Smooth muscle cell (in vitro differentiated cells): ENCODE results near the gene LEKR1. TPM values are rescaled to one million over a fixed set of nuclear protein-coding genes. Genes with fewer than 3 reads are reported as not detected.

ENCODE experiments used
- DNase-seq: peaks from one replicate; lab custom pipeline; 2025; ENCODE audit not compliant: unreplicated experiment; lab: John Stamatoyannopoulos, UW
- H2AFZ ChIP-seq: fragments of 200-600 bp; sonication (generic); 2 replicates; pipeline ENCODE4 v1.6.0; 2016; ENCODE audit warnings: antibody characterized with exemption, low read depth, mild to moderate bottlenecking
- H3F3A ChIP-seq: fragments of 200-600 bp; sonication (generic); 2 replicates; pipeline ENCODE4 v1.6.0; 2017; ENCODE audit warnings: antibody characterized with exemption, low read depth
- H3K27ac ChIP-seq: fragments of 200-600 bp; sonication (generic); 2 replicates; pipeline ENCODE4 v1.5.1; 2016; ENCODE audit warnings: low read depth, mild to moderate bottlenecking
- H3K27me3 ChIP-seq: fragments of 200-600 bp; sonication (generic); 2 replicates; pipeline ENCODE4 v1.6.1; 2016; ENCODE audit warnings: low read depth, mild to moderate bottlenecking
- H3K36me3 ChIP-seq: fragments of 200-600 bp; sonication (generic); 2 replicates; pipeline ENCODE4 v1.5.1; 2016; ENCODE audit warnings: low read depth
- H3K4me1 ChIP-seq: fragments of 200-600 bp; sonication (generic); 2 replicates; pipeline ENCODE4 v1.5.1; 2016; ENCODE audit warnings: low read depth
- H3K4me2 ChIP-seq: fragments of 200-600 bp; sonication (generic); 2 replicates; pipeline ENCODE4 v1.6.0; 2016; ENCODE audit warnings: mild to moderate bottlenecking
- H3K4me3 ChIP-seq: fragments of 200-600 bp; sonication (generic); 2 replicates; pipeline ENCODE4 v1.5.1; 2016; ENCODE audit warnings: mild to moderate bottlenecking
- H3K79me2 ChIP-seq: fragments of 200-600 bp; sonication (generic); 2 replicates; pipeline ENCODE4 v1.6.0; 2016; ENCODE audit warnings: low read depth, mild to moderate bottlenecking
- H3K9ac ChIP-seq: fragments of 200-600 bp; sonication (generic); 2 replicates; pipeline ENCODE4 v1.6.0; 2016; ENCODE audit warnings: low read depth
- H3K9me3 ChIP-seq: fragments of 200-600 bp; sonication (generic); replicated peaks from 2 replicates; pipeline ENCODE4 v1.5.1; 2016; ENCODE audit warnings: low read depth
- H4K20me1 ChIP-seq: fragments of 200-600 bp; sonication (generic); 2 replicates; pipeline ENCODE4 v1.6.0; 2016; ENCODE audit warnings: low read depth
- WGBS: methylation state at CpG from one replicate; pipeline ENCODE4 v1.1.7; 2016; ENCODE audit warnings: low lambda C conversion rate; 5-methylcytosine and 5-hydroxymethylcytosine counted together
- polyA plus RNA-seq: library from polyadenylated mRNA; unstranded; fragments of >200 nt; fragmentation: Nextera tagmentation; extraction: Ambion mirVana; gene quantifications from 2 replicates; pipeline ENCODE4 v1.2.1, GENCODE V29; 2016
- total RNA-seq: library from RNA; depleted of rRNA; stranded (reverse); fragments of >200 nt; gene quantifications from 2 replicates; pipeline ENCODE4 v1.2.3, GENCODE V29; 2014
- TF ChIP-seq, protein P1 (sequence below): fragments of 200-600 bp; sonication (generic); IDR thresholded peaks from 2 replicates; pipeline ENCODE4 v1.5.1; 2017; ENCODE audit warnings: borderline replicate concordance, mild to moderate bottlenecking, antibody characterized with exemption; ENCODE audit not compliant: insufficient read depth, poor library complexity, severe bottlenecking

The LEKR1 gene
- total and polyA plus RNA-seq, 2 experiments from 2014 or later, result 1.3 to 2.3 TPM

DNA sequence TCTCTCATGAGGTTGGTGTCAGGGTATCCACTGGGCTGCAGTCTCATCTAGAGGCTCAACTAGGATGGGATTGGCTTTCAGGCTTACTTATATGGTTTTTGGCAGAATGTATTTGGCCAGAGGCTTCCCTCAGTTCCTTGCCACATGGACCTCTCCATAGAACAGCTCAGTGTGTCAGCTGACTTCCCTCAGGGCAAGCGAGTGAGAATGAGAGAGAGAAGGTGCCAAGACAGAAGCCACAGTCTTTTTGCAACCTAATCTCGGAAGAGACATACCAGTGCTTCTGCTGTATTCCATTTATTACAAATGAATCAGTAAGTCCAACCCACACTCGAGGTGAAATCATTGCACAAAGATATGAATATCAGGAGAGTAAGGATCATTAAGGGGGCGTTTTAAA is 204.6 kb downstream of the LEKR1 start:
- Histone ChIP-seq H3K4me2 (no peak overlapping the region), H3K9ac (no peak overlapping the region), H3K4me3 (no peak overlapping the region), H3K4me1 (peaks cover 6% of the 10 kb centered on the region), H3K9me3 (no peaks in the 10 kb centered on the region), H3K79me2 (no peaks in the 10 kb centered on the region), H3F3A (no peaks in the 10 kb centered on the region), H4K20me1 (no peaks in the 10 kb centered on the region), H2AFZ (no peak overlapping the region), H3K27ac (no peak overlapping the region), H3K27me3 (no peaks in the 10 kb centered on the region), H3K36me3 (no peaks in the 10 kb centered on the region)
- no peak for DNase-seq
- WGBS, result 89% methylated on average over 4 of the region's 4 CpGs
- TF ChIP-seq, protein P1, sequence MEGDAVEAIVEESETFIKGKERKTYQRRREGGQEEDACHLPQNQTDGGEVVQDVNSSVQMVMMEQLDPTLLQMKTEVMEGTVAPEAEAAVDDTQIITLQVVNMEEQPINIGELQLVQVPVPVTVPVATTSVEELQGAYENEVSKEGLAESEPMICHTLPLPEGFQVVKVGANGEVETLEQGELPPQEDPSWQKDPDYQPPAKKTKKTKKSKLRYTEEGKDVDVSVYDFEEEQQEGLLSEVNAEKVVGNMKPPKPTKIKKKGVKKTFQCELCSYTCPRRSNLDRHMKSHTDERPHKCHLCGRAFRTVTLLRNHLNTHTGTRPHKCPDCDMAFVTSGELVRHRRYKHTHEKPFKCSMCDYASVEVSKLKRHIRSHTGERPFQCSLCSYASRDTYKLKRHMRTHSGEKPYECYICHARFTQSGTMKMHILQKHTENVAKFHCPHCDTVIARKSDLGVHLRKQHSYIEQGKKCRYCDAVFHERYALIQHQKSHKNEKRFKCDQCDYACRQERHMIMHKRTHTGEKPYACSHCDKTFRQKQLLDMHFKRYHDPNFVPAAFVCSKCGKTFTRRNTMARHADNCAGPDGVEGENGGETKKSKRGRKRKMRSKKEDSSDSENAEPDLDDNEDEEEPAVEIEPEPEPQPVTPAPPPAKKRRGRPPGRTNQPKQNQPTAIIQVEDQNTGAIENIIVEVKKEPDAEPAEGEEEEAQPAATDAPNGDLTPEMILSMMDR, result no peak

DNA sequence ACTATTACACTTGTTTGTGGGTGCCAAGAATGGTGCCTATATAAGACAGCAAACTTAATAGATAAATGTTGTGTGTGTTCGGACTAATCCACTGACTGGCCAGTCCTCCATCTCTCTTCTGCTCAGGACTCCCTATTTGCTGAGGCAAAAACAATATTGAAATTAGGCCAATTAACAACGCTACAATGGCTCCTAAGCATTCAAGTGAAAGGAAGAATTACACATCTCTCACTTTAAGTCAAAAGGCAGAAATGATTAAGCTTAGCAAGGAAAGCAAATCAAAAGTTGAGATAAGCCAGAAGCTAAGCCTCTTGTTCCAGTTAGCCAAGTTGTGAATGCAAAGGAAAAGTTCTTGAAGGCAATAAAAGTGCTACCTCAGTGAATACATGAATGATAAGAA is 206.8 kb downstream of the LEKR1 start:
- 98% methylated on average over 2 of the region's 2 CpGs for WGBS

DNA sequence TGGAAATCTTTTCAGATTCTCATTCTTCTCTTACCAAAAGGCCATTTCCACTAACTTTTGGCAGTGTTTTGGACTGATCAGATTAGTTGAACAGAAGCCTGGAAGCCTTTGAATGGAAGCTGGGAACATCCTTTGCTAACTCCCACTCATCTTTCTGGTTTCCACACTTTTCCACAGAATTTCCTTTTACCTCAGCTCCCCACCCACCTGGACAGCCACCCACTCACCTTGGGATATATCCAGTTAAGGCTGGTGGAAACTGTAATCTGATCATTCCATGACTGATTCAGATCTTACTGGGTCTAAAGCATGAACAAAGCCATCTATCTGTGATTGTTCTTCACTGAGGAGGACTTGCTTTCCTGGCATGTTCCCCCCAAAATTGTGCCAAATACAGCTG is 214.3 kb downstream of the LEKR1 start:
- TF ChIP-seq, protein P1, result no peak
- H3K27me3 ChIP-seq, result peaks cover 11% of the 10 kb centered on the region
- no peaks in the 10 kb centered on the region for H3K4me1 ChIP-seq
- no peak overlapping the region for H3K4me2 ChIP-seq
- no peaks in the 10 kb centered on the region for H3K36me3 ChIP-seq
- no peak overlapping the region for H3K9ac ChIP-seq
- H3K27ac ChIP-seq, result no peak overlapping the region
- no peaks in the 10 kb centered on the region for H3K79me2 ChIP-seq
- H3K4me3 ChIP-seq, result no peak overlapping the region
- no peaks in the 10 kb centered on the region for H4K20me1 ChIP-seq
- H3F3A ChIP-seq, result no peaks in the 10 kb centered on the region
- H2AFZ ChIP-seq, result no peak overlapping the region
- H3K9me3 ChIP-seq, result no peaks in the 10 kb centered on the region
- DNase-seq, result no peak

More for the DNA sequence above, 206.8 kb downstream of the LEKR1 start:
- H3K27me3 ChIP-seq, result peaks cover 11% of the 10 kb centered on the region
- TF ChIP-seq, protein P1, result no peak
- H3K4me3 ChIP-seq, result no peak overlapping the region
- H3K36me3 ChIP-seq, result no peaks in the 10 kb centered on the region
- H3K79me2 ChIP-seq, result no peaks in the 10 kb centered on the region
- H3K4me1 ChIP-seq, result peaks cover 6% of the 10 kb centered on the region
- no peak overlapping the region for H3K4me2 ChIP-seq
- H2AFZ ChIP-seq, result no peak overlapping the region
- no peak overlapping the region for H3K9ac ChIP-seq
- no peaks in the 10 kb centered on the region for H3F3A ChIP-seq
- no peaks in the 10 kb centered on the region for H3K9me3 ChIP-seq
- H3K27ac ChIP-seq, result no peak overlapping the region
- no peak for DNase-seq
- no peaks in the 10 kb centered on the region for H4K20me1 ChIP-seq

DNA sequence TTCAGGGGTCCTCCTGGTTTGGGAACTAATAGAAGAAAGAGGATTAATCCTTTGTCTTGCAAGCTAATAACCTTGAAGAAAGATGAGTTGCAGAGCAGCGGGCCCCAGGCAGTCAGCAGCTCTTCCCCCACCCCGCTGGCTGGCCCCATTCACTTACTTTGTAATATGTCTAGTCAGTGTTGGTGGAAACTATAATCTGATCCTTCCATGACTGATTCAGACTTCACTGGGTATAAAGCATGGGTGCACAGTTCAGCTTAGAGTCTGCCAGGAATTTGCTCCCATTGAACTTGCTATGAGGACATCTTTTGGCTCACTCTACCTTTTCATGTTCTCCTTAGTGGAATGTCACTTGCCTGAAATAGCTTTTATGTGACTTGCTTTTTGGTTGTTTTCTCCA is 216.1 kb downstream of the LEKR1 start:
- no peak for DNase-seq
- 91% methylated on average over 2 of the region's 2 CpGs for WGBS
- Histone ChIP-seq H3K9me3 (no peaks in the 10 kb centered on the region), H4K20me1 (no peaks in the 10 kb centered on the region), H3K79me2 (no peaks in the 10 kb centered on the region), H3K4me2 (no peak overlapping the region), H3K27me3 (peaks cover 4% of the 10 kb centered on the region), H3K4me3 (no peak overlapping the region), H3F3A (no peaks in the 10 kb centered on the region), H2AFZ (no peak overlapping the region), H3K4me1 (no peaks in the 10 kb centered on the region), H3K9ac (no peak overlapping the region), H3K36me3 (no peaks in the 10 kb centered on the region), H3K27ac (no peak overlapping the region)
- TF ChIP-seq, protein P1, result no peak
